ENCODE data around the gene ROR2.
"Not testable (repeated sequence)": the region's sequence is repeated elsewhere in the genome, so short reads cannot be mapped to it uniquely, and the experiment has no call there.

The ROR2 gene

DNA sequence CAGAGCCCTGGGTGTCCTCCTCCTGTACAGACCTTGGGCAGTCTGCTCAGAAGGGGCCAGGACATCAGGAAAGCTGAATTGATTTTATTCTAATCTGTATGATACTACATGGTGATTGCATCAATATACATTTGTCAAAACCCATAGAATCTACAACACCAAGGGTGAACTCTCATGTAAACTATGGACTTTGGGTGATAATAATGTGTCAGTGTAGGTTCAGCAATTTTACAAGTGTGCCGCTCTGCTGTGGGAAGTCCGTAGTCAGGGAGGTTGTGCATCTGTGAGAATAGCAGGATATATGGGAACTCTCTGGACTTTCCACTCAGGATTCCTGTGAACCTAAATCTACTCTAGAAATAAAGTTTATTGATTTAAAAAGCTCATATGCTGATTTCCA is 371.1 kb downstream of the ROR2 start:
- no peak for DNase-seq (ENCODE audit: low read depth, low spot score)

DNA sequence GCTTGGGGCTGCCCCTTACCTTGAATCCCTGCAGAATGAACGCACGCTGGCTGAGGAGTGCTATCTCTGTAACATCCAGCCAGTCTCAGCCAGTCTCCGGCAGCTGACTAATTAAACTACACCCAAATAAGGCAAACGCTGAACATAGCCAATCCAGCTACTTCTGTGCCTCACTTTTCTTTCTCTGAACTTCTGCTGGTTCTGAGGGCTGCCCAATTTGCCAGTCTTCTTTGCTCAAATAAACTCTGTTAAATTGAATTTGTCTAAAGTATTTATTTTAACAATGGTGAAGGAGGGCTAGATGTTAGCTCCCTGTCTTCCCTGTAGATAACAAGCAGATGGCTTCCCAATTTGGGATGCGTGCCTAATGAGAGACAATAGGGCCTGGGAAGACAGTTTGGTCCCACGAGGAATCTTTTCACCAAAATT is 372.4 kb downstream of the ROR2 start:
- no peak for DNase-seq (ENCODE audit: low read depth, low spot score)

GRCh38 chr9:91572811-91573210 is 377.2 kb downstream of the ROR2 start:
- DNase-seq (ENCODE audit: low read depth, low spot score), result no peak

DNA sequence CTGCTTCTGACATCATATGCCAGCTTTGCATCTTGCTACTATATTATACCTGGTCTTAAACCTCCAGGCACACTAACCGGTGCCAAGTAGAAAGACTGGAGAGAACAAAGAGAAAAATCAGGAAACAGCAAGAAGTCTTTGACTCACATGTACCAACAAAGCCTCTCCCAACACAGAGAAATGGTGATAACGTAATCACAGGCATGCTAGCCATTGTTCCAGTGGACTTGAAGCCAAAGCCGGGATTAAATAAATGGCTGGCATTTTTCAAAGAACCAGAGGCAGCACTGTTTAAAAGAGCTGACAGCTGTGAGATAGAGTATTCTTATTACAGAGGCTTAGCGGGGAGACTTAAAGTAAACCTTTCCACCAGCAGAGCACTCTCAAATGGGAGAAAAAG is 378.0 kb downstream of the ROR2 start:
- DNase-seq (ENCODE audit: low read depth, low spot score), result no peak

DNA sequence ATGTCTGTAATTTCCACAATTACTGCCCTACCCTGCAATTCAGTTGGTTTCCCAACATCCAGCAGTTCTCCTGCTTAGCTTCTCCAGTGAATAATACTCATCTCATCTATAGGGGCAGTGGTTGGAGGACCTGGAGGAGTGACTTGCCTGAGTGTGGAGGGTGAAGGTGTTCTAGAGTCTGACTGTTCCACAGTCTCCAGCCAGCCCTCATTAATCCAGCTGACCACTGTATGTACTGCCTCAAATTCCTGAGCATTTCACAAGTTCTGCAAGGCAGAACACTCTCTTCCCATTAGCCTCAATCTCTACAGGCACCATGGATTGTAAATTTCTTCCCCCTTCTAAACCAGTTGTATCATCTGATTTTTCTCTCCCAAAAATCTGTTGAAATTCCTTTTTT is 379.0 kb downstream of the ROR2 start:
- no peak for DNase-seq (ENCODE audit: low read depth, low spot score)

DNA sequence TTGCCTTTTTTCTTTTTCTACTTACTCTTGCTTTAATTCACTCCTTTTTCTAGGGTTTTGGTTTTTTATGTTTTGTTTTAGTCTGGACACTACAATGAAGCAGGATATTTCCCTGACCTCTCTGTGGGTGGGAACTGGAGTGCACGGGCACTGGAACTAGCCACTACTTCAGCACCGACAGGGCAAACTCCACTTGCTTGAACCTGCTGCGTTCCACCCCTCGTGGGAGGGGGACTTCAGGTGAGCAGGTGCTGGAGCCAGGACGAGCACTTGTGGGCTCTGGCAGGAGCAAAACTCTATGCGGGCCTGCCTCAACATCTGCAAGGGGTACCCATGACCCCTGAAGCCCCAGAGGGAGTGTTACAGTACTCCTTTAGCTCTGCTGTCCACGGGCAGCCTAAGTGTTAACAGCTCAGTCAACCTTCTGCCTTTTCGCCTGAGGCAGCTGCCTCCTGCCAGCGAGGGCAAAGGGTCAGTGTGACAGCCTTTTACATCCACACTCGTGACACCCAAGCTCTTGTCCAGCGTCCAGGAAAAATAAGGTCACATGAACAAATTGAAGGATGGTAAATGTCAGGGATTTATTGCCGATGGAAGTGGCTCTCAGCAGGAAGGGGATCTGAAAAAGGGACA is 382.3 kb downstream of the ROR2 start:
- no peak for DNase-seq (ENCODE audit: low read depth, low spot score)

- no peak for DNase-seq (ENCODE audit: low read depth, low spot score)
These were observed 385.9 kb downstream of the ROR2 start for GRCh38 chr9:91564081-91564670.

DNA sequence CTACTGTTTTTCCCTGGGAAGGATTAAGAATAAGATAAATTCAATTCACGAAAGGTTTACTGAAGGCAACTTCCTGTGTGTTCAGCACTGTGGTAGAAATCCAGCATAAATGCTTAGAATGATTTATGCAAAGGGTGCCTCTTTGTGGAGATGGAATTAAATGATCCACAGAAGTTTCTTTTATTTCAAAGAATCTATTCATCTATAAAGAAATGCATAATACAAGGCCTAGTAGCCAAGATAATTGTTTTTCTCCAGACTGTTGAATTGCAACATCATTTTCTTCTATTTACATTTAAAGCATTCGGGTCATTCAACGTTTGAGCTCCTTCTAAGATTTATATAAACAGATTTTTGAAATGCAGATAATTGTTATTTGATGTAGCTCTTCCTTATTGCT is 387.6 kb downstream of the ROR2 start:
- DNase-seq (ENCODE audit: low read depth, low spot score), result no peak

DNA sequence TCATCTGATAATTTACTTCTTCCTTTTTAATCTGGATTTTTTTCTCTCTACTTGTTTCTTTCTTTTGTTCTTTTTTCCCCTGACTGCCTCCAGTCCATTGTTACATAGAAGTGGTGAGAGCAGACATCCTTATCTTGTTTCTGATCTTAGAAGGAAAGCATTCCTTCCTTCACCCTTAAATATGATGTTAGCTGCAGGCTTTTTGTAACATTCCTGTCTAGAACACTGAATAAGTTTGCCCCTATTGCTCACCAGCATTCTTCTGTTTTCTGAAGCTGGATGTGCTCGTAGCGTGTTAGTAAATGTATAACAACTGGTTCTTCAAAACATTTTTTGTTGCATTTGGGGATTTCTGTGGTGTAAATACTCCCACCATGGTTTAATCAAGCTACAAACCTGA is 389.7 kb downstream of the ROR2 start:
- DNase-seq (ENCODE audit: low read depth, low spot score), result no peak

GRCh38 chr9:91558879-91559278 is 391.1 kb downstream of the ROR2 start:
- DNase-seq (ENCODE audit: low read depth, low spot score), result no peak

DNA sequence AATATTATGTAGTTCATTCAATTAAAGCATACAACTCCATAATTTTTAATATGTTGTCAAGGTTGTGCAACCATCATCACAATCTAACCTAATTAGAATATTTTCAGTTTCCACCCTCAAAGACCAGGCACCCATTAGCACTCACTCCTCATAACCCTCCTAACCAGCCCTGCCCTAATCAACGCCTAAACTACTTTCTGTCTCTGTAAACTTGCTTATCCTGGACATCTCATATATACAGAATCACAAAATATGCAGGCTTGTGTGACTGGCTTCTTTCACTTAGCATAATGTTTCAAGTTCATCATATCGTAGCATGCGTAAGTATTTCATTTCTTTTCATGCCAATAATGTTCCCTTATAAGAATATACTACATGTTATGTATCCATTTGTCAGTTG is 391.6 kb downstream of the ROR2 start:
- no peak for DNase-seq (ENCODE audit: low read depth, low spot score)

DNA sequence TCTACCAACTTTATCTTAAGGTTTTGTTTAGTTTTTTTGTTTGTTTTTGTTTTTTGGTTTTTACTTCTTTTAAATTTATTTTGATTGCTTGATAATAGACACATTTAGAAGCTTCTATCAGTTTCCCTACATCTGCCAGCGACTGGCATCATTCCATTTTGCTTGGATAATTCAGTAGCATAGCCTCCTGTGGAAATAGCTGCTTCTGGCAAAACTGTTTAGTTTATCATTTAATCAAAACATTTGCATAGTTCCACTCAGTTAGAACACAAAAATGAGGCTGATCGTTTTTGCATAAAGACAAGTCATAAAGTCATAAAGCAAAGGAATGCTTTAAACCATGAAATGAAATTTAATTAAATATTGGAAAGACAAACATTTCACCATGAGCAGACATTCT is 392.7 kb downstream of the ROR2 start:
- no peak for DNase-seq (ENCODE audit: low read depth, low spot score)

GRCh38 chr9:91555132-91555531 is 394.9 kb downstream of the ROR2 start:
- DNase-seq (ENCODE audit: low read depth, low spot score), result no peak

DNA sequence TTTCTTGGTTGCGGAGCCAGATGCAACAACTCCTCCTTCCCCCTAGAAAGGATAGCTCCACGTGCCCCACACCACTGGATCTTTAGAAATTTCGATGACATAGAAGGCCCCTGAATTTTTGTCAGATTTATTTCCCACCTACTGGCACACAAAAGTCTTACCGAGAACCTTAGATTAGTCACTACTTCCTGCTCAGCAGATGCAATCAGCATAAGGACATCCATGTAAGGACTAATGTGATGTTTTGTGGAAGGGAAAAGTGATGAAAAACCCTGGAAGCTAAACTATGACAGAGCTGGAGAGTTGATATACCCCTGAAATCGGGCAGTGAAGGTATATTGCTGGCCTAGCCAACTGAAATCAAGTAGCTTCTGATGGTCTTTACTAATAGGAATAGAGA is 400.9 kb downstream of the ROR2 start:
- no peak for DNase-seq (ENCODE audit: low read depth, low spot score)

DNA sequence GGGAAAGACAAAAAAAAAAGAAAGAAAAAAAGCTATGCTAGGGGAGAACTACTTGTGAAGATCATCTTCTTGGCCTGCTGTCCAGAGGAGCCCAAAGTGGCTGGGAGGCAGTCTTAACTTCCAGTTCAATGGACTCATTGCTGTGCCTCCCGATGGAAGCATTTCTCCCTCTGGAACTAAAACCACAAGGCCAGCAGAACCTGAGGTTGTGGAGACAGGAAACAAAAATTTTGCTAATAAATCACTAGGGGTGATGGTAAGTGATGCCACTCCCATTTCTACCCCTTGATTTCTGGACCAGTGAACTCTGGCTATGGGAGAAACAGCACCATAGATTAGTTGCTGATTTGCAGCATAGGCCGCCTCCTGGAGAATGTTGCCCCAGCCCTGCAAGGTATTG is 402.9 kb downstream of the ROR2 start:
- DNase-seq (ENCODE audit: low read depth, low spot score), result no peak

DNA sequence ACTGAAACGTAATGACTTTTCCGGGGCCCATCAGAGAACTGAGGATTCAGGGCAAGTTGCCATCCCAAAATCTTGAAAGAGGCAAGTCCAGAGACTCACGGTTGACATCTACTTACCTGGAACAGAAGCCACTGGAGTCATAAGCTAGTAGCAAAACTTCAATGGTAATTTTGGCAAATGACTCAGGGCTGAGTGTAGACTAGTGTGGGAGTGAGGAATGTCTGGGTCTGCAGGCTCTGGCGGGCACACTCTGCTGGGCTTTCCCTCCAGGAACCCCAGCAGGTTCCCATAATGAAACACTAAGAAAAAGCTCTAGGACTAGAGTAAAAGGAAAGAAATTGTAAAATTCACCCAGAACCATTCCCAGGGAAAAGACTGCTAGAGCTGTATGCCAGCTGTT is 403.5 kb downstream of the ROR2 start:
- DNase-seq (ENCODE audit: low read depth, low spot score), result no peak

DNA sequence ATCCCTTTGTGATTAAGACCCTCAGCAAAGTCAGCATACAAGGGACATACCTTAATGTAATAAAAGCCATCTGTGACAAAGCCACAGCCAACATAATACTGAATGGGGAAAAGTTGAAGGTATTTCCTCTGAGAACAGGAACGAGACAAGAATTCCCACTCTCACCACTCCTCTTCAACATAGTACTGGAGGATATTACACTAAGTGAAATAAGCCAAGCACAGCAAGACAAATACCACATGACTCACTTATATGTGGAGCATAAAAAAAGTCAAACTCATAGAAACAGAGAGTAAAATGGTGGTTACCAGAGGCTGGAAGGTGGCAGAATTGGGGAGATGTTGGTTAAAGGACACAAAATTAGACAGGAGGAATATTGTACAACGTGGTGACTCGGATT is 408.3 kb downstream of the ROR2 start:
- DNase-seq (ENCODE audit: low read depth, low spot score), result no peak

GRCh38 chr9:91540506-91540905 is 409.5 kb downstream of the ROR2 start:
- DNase-seq (ENCODE audit: low read depth, low spot score), result not testable (repeated sequence)

GRCh38 chr9:91536211-91536691 is 413.8 kb downstream of the ROR2 start:
- no peak for DNase-seq (ENCODE audit: low read depth, low spot score)

DNA sequence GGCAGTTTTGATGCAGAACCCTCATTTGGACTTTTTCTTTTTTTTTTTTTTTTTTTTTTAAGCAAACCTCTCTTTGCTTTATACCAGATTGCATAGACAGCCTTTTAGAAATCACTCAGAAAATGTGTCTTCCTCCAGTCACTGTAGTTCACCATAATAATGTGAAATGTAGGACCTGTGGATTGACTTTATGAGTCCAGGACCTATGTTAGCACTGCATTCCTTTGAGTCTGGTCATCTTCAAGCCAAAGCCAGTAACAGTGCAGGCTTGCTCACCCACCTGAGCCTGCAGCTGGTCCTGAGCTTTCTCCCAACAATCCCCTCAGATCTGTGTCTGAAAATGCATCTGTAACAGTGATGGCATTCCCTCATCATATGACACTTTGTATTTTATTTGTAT is 415.7 kb downstream of the ROR2 start:
- DNase-seq (ENCODE audit: low read depth, low spot score), result no peak

DNA sequence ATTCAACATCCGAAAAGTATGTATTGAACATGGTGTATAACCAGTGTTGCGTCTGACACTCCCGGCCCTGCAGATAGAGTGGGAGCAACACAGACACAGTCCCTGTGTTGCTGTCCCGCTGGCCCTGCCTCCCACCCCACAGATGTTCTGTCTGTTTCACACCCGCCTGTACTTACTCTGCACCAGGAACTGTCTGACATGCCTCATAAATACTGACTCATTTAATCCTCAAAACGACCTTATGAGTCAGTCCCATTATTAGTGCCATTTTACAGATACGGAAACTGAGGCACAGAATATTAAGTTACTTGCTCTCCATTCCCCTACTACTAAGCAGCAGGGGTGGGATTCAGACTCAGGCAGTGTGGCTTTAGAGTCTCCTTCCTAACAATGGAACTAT is 416.6 kb downstream of the ROR2 start:
- no peak for DNase-seq (ENCODE audit: low read depth, low spot score)

DNA sequence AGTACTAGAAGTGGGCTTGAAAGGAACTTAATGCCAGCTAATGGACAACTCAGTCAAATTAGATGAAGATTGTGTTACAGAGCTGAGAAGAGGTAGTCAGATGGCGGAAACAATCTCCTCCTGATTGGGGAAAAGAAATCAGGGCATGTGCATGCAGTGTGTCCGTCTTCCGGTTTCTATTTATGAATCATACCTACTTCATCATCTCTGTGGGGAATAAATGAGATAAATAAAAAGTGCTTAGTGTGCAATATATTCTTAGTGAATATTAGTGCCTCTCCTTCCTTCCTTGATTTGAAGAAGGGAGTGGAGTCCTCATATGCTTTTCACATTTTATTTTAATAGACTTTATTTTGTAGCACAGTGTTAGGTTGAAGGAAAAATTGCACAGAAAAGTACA is 417.7 kb downstream of the ROR2 start:
- no peak for DNase-seq (ENCODE audit: low read depth, low spot score)

GRCh38 chr9:91530829-91531228 is 419.2 kb downstream of the ROR2 start:
- DNase-seq (ENCODE audit: low read depth, low spot score), result no peak

DNA sequence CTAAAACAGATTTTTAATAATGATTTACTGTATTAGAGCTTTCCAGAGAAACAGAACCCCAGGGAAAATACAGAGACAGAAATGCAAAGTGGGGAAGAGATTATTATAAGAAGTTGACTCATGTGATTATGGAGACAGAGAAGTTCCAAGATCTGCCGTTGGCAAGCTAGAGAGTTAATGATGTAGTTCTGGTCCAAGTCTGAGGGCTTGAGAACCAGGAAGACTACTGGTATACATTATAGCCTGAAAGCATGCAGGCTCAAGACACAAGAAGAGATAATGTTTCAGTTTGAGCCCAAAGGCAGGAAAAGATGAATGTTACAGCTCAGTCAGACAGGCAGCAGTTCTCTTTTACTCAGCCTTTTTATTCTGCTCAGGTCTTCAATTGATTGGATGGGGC is 427.5 kb downstream of the ROR2 start:
- DNase-seq (ENCODE audit: low read depth, low spot score), result no peak

Data from activated naive CD8-positive, alpha-beta T cell treated with anti-CD3 and anti-CD28 coated beads, Interleukin-2, amount 50 U/mL, for 16 hours (primary cell).